HG03280 (cell line): ENCODE results near the gene ABHD8.

Source experiments
- ATAC-seq: cut with Tn5 transposase; IDR thresholded peaks from one replicate; pipeline ENCODE4 v1.9.1; 2021; ENCODE audit warnings: mild to moderate bottlenecking, moderate library complexity; ENCODE audit not compliant: unreplicated experiment

The ABHD8 gene

GRCh38 chr19:17323300-17323963 is 20.2 kb upstream of the ABHD8 start:
- ATAC-seq, result no peak

GRCh38 chr19:17322854-17323253 is 19.6 kb upstream of the ABHD8 start:
- ATAC-seq, result no peak

GRCh38 chr19:17321655-17322489 is 18.6 kb upstream of the ABHD8 start:
- no peak for ATAC-seq

GRCh38 chr19:17320435-17320834 is 17.2 kb upstream of the ABHD8 start:
- no peak for ATAC-seq

- no peak for ATAC-seq
Measured at GRCh38 chr19:17319473-17320238, 16.4 kb upstream of the ABHD8 start.

- no peak for ATAC-seq
Measured at GRCh38 chr19:17318966-17319365, 15.7 kb upstream of the ABHD8 start.

- ATAC-seq, result no peak
Measured at GRCh38 chr19:17314007-17314593, 10.9 kb upstream of the ABHD8 start.

GRCh38 chr19:17312189-17313113 is 9.2 kb upstream of the ABHD8 start:
- no peak for ATAC-seq

GRCh38 chr19:17311455-17312188 is 8.4 kb upstream of the ABHD8 start:
- no peak for ATAC-seq

GRCh38 chr19:17309965-17310461 is 6.8 kb upstream of the ABHD8 start:
- ATAC-seq, result no peak

- ATAC-seq, result peak; percentile 65
Measured at GRCh38 chr19:17309198-17309964, 6.2 kb upstream of the ABHD8 start, which contains the start of gene DDA1. Gene DDA1 (plus strand): TSS chr19:17309563. CDS start chr19:17309655, 92 bp downstream.

GRCh38 chr19:17307876-17308377 is 4.7 kb upstream of the ABHD8 start:
- ATAC-seq, result no peak

GRCh38 chr19:17306285-17306714 is 3.1 kb upstream of the ABHD8 start:
- ATAC-seq, result no peak

- ATAC-seq, result peak; percentile 68
Measured at GRCh38 chr19:17305517-17306284, 2.5 kb upstream of the ABHD8 start, which contains the start of gene MRPL34. Gene MRPL34 (plus strand): TSS chr19:17305872. CDS start chr19:17305893, 21 bp downstream.

GRCh38 chr19:17305216-17305516 is 1.9 kb upstream of the ABHD8 start:
- ATAC-seq, result no peak

GRCh38 chr19:17304386-17305215 is 1.4 kb upstream of the ABHD8 start:
- ATAC-seq, result no peak

- ATAC-seq, result no peak
Measured at GRCh38 chr19:17303940-17304267, 679 bp upstream of the ABHD8 start.
